Suprapubic skin (tissue), 4 donors: Measurements from ENCODE around the gene MYO1F. TPM values are rescaled to one million over a fixed set of nuclear protein-coding genes. Genes with fewer than 3 reads are reported as not detected.
"Not testable (repeated sequence)": the region's sequence is repeated elsewhere in the genome, so short reads cannot be mapped to it uniquely, and the experiment has no call there.

ENCODE experiments used
- DNase-seq, 2 donors: peaks; one replicate each; pipeline ENCODE4 v3.0.0-alpha.2; 2019; ENCODE audit warnings: low spot score in 2 of 2
- H3K27ac ChIP-seq: fragments of 200-600 bp; sonication (generic); one replicate; pipeline ENCODE4 v1.5.1; 2019
- H3K27me3 ChIP-seq: fragments of 200-600 bp; sonication (generic); one replicate; pipeline ENCODE4 v1.5.1; 2019
- H3K36me3 ChIP-seq: fragments of 200-600 bp; sonication (generic); one replicate; pipeline ENCODE4 v1.5.1; 2019
- H3K4me1 ChIP-seq: fragments of 200-600 bp; sonication (generic); one replicate; pipeline ENCODE4 v1.5.1; 2019
- H3K4me3 ChIP-seq: fragments of 200-600 bp; sonication (generic); one replicate; pipeline ENCODE4 v1.5.1; 2019; ENCODE audit warnings: mild to moderate bottlenecking
- H3K9me3 ChIP-seq: fragments of 200-600 bp; sonication (generic); one replicate; pipeline ENCODE4 v1.5.1; 2019
- EP300 ChIP-seq: sonication (generic); formaldehyde crosslinking; IDR thresholded peaks from one replicate; pipeline ENCODE4 v1.6.1; 2017; ENCODE audit warnings: antibody characterized with exemption
- POLR2A ChIP-seq, 2 donors: fragments of 450-650 bp; IDR thresholded peaks; one replicate each; pipeline ENCODE4 v1.6.1; 2017; ENCODE audit warnings: antibody characterized with exemption in 2 of 2, mild to moderate bottlenecking in 2 of 2, moderate library complexity in 2 of 2
- POLR2AphosphoS5 ChIP-seq, 3 donors: sonication (generic); formaldehyde crosslinking; IDR thresholded peaks; one replicate each; pipeline ENCODE4 v1.6.1; 2017; ENCODE audit warnings: antibody characterized with exemption in 3 of 3
- WGBS: methylation state at CpG from one replicate; pipeline ENCODE4 v1.1.5; 2018; 5-methylcytosine and 5-hydroxymethylcytosine counted together
- total RNA-seq, 4 donors: library from RNA; depleted of rRNA; stranded (reverse); fragments of >200 nt; gene quantifications; one replicate each; pipeline ENCODE4 v1.1.0, GENCODE V29; 2016
- TF ChIP-seq, protein P1 (sequence below), 2 donors: fragments of 200-600 bp in 1 of 2; fragments of 450-650 bp in 1 of 2; sonication (generic) in 1 of 2; IDR thresholded peaks; one replicate each; pipeline ENCODE4 v1.5.1; 2016 to 2019; ENCODE audit warnings: antibody characterized with exemption in 2 of 2, mild to moderate bottlenecking in 1 of 2, moderate library complexity in 1 of 2

MYO1F gene
- total RNA-seq, 4 donors from 2014 or later = 3.2 to 14.6 (median 3.3) TPM

DNA sequence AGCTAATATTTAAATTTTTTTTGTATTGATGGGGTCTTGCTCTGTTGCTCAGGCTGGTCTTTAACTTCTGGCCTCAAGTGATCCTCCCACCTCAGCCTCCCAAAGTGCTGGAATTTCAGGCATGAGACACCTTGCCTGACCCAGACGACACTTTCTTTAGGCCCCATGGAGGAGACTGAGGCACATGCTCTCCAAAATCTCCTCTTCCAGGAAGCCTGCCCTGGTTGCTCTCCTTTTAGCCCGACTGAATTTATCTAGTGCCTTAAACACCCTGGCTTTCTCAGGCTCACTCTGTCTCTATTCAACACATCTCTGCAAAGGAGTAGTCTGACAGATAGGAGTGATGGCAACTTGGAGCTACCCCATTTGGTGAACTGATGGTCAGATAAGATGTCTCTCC lies 18.9 kb downstream of the MYO1F start:
- TF ChIP-seq EP300 = no peak
- TF ChIP-seq, protein P1, sequence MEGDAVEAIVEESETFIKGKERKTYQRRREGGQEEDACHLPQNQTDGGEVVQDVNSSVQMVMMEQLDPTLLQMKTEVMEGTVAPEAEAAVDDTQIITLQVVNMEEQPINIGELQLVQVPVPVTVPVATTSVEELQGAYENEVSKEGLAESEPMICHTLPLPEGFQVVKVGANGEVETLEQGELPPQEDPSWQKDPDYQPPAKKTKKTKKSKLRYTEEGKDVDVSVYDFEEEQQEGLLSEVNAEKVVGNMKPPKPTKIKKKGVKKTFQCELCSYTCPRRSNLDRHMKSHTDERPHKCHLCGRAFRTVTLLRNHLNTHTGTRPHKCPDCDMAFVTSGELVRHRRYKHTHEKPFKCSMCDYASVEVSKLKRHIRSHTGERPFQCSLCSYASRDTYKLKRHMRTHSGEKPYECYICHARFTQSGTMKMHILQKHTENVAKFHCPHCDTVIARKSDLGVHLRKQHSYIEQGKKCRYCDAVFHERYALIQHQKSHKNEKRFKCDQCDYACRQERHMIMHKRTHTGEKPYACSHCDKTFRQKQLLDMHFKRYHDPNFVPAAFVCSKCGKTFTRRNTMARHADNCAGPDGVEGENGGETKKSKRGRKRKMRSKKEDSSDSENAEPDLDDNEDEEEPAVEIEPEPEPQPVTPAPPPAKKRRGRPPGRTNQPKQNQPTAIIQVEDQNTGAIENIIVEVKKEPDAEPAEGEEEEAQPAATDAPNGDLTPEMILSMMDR (IDR thresholded peaks at IDR 0.05) = no peak
- TF ChIP-seq POLR2A (IDR thresholded peaks at IDR 0.05) = no peak
- no peak for TF ChIP-seq POLR2AphosphoS5 (IDR thresholded peaks at IDR 0.05)
- no peaks in the 10 kb centered on the region for H3K9me3 ChIP-seq
- H3K4me3 ChIP-seq = no peak overlapping the region
- WGBS = 85% methylated on average over 2 of the region's 2 CpGs
- no peaks in the 10 kb centered on the region for H3K36me3 ChIP-seq
- H3K4me1 ChIP-seq = no peaks in the 10 kb centered on the region
- no peaks in the 10 kb centered on the region for H3K27me3 ChIP-seq
- no peak for DNase-seq
- no peak overlapping the region for H3K27ac ChIP-seq

DNA sequence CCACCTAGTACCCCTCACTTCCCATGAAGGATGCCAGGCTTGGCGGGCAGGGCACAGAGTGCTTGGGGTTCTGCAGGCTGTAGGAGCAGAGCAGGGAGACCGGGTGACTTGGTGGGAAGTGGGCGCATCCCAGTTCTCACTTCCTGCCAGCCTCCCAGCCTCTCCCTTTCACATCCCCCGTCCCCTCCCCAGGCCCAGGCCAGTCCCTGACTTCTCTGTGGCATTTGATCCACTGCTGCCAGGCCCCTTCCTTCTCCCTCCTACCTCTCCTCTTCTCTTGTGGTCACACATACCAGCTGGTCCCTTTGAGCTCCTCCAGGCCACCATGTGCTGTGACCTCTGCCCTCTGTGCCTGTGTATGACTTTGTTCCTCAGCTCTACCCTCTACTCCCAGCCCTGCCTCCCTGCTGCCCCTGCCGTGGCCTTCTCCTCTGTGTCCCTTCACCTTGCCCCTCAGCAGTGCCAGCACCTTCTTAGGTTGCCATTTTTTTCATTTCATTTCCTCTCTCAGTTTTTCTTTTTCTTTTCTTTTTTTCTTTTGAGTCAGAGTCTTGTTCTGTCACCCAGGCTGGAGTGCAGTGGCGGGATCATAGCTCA lies 19.5 kb downstream of the MYO1F start:
- DNase-seq = no peak
- H3K4me1 ChIP-seq = no peaks in the 10 kb centered on the region
- H3K27ac ChIP-seq = no peak overlapping the region
- 77% methylated on average over 6 of the region's 6 CpGs for WGBS
- no peaks in the 10 kb centered on the region for H3K9me3 ChIP-seq
- TF ChIP-seq, protein P1 (IDR thresholded peaks at IDR 0.05) = no peak
- TF ChIP-seq POLR2A (IDR thresholded peaks at IDR 0.05) (no peak), POLR2AphosphoS5 (IDR thresholded peaks at IDR 0.05) (no peak), EP300 (no peak)
- no peak overlapping the region for H3K4me3 ChIP-seq
- no peaks in the 10 kb centered on the region for H3K36me3 ChIP-seq
- H3K27me3 ChIP-seq = no peaks in the 10 kb centered on the region

DNA sequence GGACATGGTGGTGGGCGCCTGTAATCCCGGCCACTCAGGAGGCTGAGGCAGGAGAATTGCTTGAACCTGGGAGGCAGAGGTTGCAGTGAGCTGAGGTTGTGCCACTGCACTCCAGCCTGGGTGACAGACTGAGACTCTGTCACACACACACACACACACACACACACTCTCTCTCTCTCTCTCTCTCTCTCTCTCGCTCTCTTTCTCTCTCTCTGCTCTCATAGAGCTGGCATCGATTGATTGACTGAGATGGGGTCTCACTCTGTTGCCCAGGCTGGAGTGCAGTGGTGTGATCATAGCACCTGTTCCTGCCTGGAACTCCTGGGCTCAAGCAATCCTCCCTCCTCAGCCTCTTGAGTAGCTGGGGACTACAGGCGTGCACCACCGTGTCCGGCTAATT lies 23.5 kb downstream of the MYO1F start:
- DNase-seq = not testable (repeated sequence)
- 90% methylated on average over 5 of the region's 7 CpGs for WGBS

DNA sequence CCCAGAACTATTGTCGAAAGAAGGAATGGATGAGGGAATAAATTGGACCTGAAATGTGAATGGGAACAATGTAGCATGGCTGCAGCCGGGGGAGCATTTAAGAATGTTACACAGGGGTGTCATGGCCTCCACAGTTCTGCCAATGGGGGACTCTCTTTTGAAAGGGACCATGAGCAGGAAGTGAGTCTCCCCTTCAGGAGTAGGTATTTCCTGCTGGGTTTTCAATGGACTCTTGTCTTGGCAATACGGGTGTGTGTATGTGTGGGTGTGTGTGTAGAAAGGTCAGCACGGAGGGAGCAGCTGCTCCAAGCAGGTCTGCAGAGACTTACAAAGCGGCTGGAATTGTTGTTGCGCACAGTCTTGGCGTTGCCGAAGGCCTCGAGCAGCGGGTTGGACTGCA lies 24.4 kb downstream of the MYO1F start:
- Histone ChIP-seq H3K27ac (no peak overlapping the region), H3K4me3 (no peak overlapping the region), H3K27me3 (no peaks in the 10 kb centered on the region), H3K36me3 (peaks cover 6% of the 10 kb centered on the region), H3K9me3 (no peaks in the 10 kb centered on the region), H3K4me1 (no peaks in the 10 kb centered on the region)
- TF ChIP-seq POLR2A (IDR thresholded peaks at IDR 0.05) = no peak
- no peak for TF ChIP-seq POLR2AphosphoS5 (IDR thresholded peaks at IDR 0.05)
- TF ChIP-seq EP300 = no peak
- TF ChIP-seq, protein P1 (IDR thresholded peaks at IDR 0.05) = no peak
- 63% methylated on average over 10 of the region's 10 CpGs for WGBS
- DNase-seq = no peak

More for the DNA sequence above, 23.5 kb downstream of the MYO1F start:
- H3K27me3 ChIP-seq, H3K27ac ChIP-seq, H3K36me3 ChIP-seq, H3K4me1 ChIP-seq, H3K9me3 ChIP-seq, H3K4me3 ChIP-seq: not testable (repeated sequence)

DNA sequence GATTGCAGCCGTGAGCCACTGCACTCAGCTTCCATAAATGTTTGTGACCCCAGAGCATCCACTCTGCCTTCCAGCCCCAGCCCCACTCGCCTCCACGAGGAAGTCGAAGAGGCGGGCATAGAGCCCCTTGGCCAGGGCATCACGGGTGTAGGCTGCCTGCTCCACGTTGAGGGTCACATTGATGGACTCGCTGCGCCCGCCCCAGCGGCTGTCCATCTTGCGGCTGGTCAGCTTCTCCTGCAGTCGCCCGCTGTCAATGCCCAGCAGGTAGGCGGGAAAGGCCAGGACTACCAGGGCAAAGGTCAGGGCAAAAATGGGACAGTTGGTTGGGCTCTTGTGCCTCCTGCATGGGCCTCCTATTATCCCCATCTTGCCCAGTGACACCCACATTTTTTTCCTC lies 27.2 kb downstream of the MYO1F start:
- Histone ChIP-seq H3K4me3 (no peak overlapping the region), H3K4me1 (no peaks in the 10 kb centered on the region), H3K27ac (no peak overlapping the region), H3K9me3 (no peaks in the 10 kb centered on the region), H3K27me3 (no peaks in the 10 kb centered on the region), H3K36me3 (peaks cover 28% of the 10 kb centered on the region)
- no peak for TF ChIP-seq EP300
- no peak for TF ChIP-seq POLR2AphosphoS5 (IDR thresholded peaks at IDR 0.05)
- no peak for TF ChIP-seq POLR2A (IDR thresholded peaks at IDR 0.05)
- TF ChIP-seq, protein P1 (IDR thresholded peaks at IDR 0.05) = no peak
- WGBS = 100% methylated on average over 3 of the region's 15 CpGs
- no peak for DNase-seq

DNA sequence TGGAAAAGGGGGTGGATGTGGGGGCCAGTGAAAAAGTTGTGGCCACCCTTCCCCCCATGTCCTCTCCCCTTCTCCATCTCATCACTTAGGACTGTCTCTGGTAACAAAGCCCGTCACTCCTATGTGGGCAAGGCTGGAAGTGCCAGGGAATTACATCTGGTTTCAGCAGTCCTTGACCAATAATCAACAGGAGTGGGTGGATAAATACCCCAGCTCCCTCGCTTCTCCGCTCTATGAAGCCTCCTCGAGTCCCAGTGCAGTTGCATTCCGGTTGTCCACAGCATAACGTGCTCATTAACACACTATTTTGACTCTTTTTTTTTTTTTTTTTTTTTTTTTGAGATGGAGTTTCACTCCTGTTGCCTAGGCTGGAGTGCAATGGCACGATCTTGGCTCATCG lies 31.5 kb downstream of the MYO1F start:
- no peak for DNase-seq
- Histone ChIP-seq H3K27ac (no peak overlapping the region), H3K36me3 (peaks cover 41% of the 10 kb centered on the region), H3K4me1 (no peaks in the 10 kb centered on the region), H3K4me3 (no peak overlapping the region), H3K9me3 (no peaks in the 10 kb centered on the region), H3K27me3 (no peaks in the 10 kb centered on the region)
- no peak for TF ChIP-seq POLR2A (IDR thresholded peaks at IDR 0.05)
- TF ChIP-seq, protein P1 (IDR thresholded peaks at IDR 0.05) = no peak
- WGBS = 96% methylated on average over 8 of the region's 8 CpGs
